Kidney epithelial cell (primary cell): Measurements from ENCODE around the gene OR2T10. TPM values are rescaled to one million over a fixed set of nuclear protein-coding genes. Genes with fewer than 3 reads are reported as not detected.

Source experiments
- DNase-seq: peaks from one replicate; pipeline ENCODE4 v3.0.0-alpha.2; 2010; ENCODE audit warnings: low read depth
- H3K27me3 ChIP-seq: 2 replicates; pipeline ENCODE4 v1.6.0; 2011; ENCODE audit warnings: low read length; ENCODE audit not compliant: control insufficient read depth, insufficient read depth
- H3K36me3 ChIP-seq: 2 replicates; pipeline ENCODE4 v1.5.1; 2011; ENCODE audit warnings: low read length; ENCODE audit not compliant: control insufficient read depth, insufficient read depth
- H3K4me3 ChIP-seq: 2 replicates; pipeline ENCODE4 v1.5.1; 2011; ENCODE audit warnings: low read depth, mild to moderate bottlenecking, control low read depth, low read length
- CTCF ChIP-seq: IDR thresholded peaks from 2 replicates; pipeline ENCODE4 v1.5.1; 2011; ENCODE audit warnings: mild to moderate bottlenecking, moderate library complexity, low read length, control low read depth, inconsistent platforms; ENCODE audit not compliant: insufficient read depth, poor library complexity, severe bottlenecking
- total RNA-seq: library from RNA; depleted of rRNA; stranded (reverse); fragments of >200 nt; gene quantifications from 2 replicates; pipeline ENCODE4 v1.2.3, GENCODE V29; 2015

OR2T10 gene
- total RNA-seq, 1 donor from 2014 or later: not detected

GRCh38 chr1:248599396-248599795 lies 1.9 kb upstream of the OR2T10 start:
- no peak for TF ChIP-seq CTCF
- Histone ChIP-seq H3K36me3 (no peaks in the 10 kb centered on the region), H3K27me3 (no peaks in the 10 kb centered on the region), H3K4me3 (no peak overlapping the region)
- no peak for DNase-seq

GRCh38 chr1:248596615-248597014 lies 885 bp downstream of the OR2T10 start:
- Histone ChIP-seq H3K4me3 (no peak overlapping the region), H3K36me3 (no peaks in the 10 kb centered on the region), H3K27me3 (no peaks in the 10 kb centered on the region)
- no peak for DNase-seq
- TF ChIP-seq CTCF: no peak

- no peak for TF ChIP-seq CTCF
- no peaks in the 10 kb centered on the region for H3K36me3 ChIP-seq
- no peak for DNase-seq
- no peak overlapping the region for H3K4me3 ChIP-seq
- H3K27me3 ChIP-seq: no peaks in the 10 kb centered on the region
Measured at GRCh38 chr1:248593226-248593625, 4.3 kb downstream of the OR2T10 start.

- Histone ChIP-seq H3K36me3 (no peaks in the 10 kb centered on the region), H3K4me3 (no peak overlapping the region), H3K27me3 (no peaks in the 10 kb centered on the region)
- no peak for TF ChIP-seq CTCF
- no peak for DNase-seq
Measured at GRCh38 chr1:248592655-248593054, 4.8 kb downstream of the OR2T10 start.

GRCh38 chr1:248590055-248590454 lies 7.4 kb downstream of the OR2T10 start:
- Histone ChIP-seq H3K4me3 (no peak overlapping the region), H3K27me3 (no peaks in the 10 kb centered on the region), H3K36me3 (no peaks in the 10 kb centered on the region)
- DNase-seq: no peak
- TF ChIP-seq CTCF: no peak

- TF ChIP-seq CTCF: no peak
Measured at GRCh38 chr1:248589334-248589733, 8.2 kb downstream of the OR2T10 start.

More at GRCh38 chr1:248589334-248589733, 8.2 kb downstream of the OR2T10 start:
- Histone ChIP-seq H3K27me3 (no peaks in the 10 kb centered on the region), H3K36me3 (no peaks in the 10 kb centered on the region), H3K4me3 (no peak overlapping the region)
- DNase-seq: no peak
